PC-3 (cell line): ENCODE measurements around the gene CMTM5.

Source experiments
- CTCF ChIP-seq: fragments of 300-600 bp; sonication (generic); conservative IDR thresholded peaks from 2 replicates; pipeline ENCODE4 v1.5.1; 2017; ENCODE audit warnings: antibody characterized with exemption, low read depth, mild to moderate bottlenecking, low read length
- EZH2phosphoT487 ChIP-seq: fragments of 300-600 bp; sonication (generic); IDR thresholded peaks from 2 replicates; pipeline ENCODE4 v1.6.1; 2018; ENCODE audit warnings: mild to moderate bottlenecking, antibody characterized with exemption, low read length, borderline replicate concordance

- TF ChIP-seq CTCF (no peak), EZH2phosphoT487 (no peak)
Measured at GRCh38 chr14:23423657-23424056, 46.8 kb downstream of the CMTM5 start.
